MCF 10A (cell line): Measurements from ENCODE around the gene CAMP. TPM values are rescaled to one million over a fixed set of nuclear protein-coding genes. Genes with fewer than 3 reads are reported as not detected.

Experiments
- BruUV-seq: library from RNA; stranded (reverse); fragments of 400-500 nt; replicated peaks from 2 replicates; lab custom pipeline; 2021; lab: Mats Ljungman, UMichigan
- CTCF ChIA-PET: fragments of 300-600 bp; sonication (Branson Sonifier 250); formaldehyde crosslinking; extraction: SDS; loops from one replicate; lab custom pipeline; 2021; ENCODE audit warnings: antibody characterized with exemption, inconsistent platforms; lab: Yijun Ruan, JAX
- POLR2A ChIA-PET: fragments of 300-600, 350-650 bp; sonication (Branson Sonifier 250); formaldehyde crosslinking; extraction: SDS; loops from one replicate; lab custom pipeline; 2020; ENCODE audit warnings: antibody characterized with exemption, inconsistent platforms; lab: Yijun Ruan, JAX
- DNase-seq: peaks from one replicate; pipeline ENCODE4 v3.0.0-alpha.2; 2018; ENCODE audit not compliant: unreplicated experiment
- H3K27ac Mint-ChIP-seq: one replicate; pipeline ENCODE4 v1.8.0; 2022; ENCODE audit warnings: mild to moderate bottlenecking, low read depth, mixed read lengths; ENCODE audit not compliant: unreplicated experiment
- H3K27me3 Mint-ChIP-seq: one replicate; pipeline ENCODE4 v1.8.0; 2022; ENCODE audit warnings: mixed read lengths; ENCODE audit not compliant: insufficient read depth, unreplicated experiment
- H3K36me3 Mint-ChIP-seq: one replicate; pipeline ENCODE4 v1.8.0; 2022; ENCODE audit warnings: mild to moderate bottlenecking, moderate library complexity, mixed read lengths; ENCODE audit not compliant: insufficient read depth, unreplicated experiment
- H3K4me1 Mint-ChIP-seq: one replicate; pipeline ENCODE4 v1.8.0; 2022; ENCODE audit warnings: mixed read lengths; ENCODE audit not compliant: insufficient read depth, unreplicated experiment
- H3K4me3 Mint-ChIP-seq: one replicate; pipeline ENCODE4 v1.8.0; 2022; ENCODE audit warnings: mild to moderate bottlenecking, moderate library complexity, mixed read lengths; ENCODE audit not compliant: unreplicated experiment
- H3K9me3 Mint-ChIP-seq: one replicate; pipeline ENCODE4 v1.8.0; 2022; ENCODE audit warnings: mixed read lengths; ENCODE audit not compliant: unreplicated experiment
- intact Hi-C: fragments of 100-400 bp; cut with micrococcal nuclease; formaldehyde crosslinking; loops from 2 replicates; pipeline ENCODE4 v1.14.1; 2022
- total RNA-seq: library from RNA; stranded (reverse); gene quantifications from 2 replicates; pipeline ENCODE4 v1.2.3, GENCODE V29; 2022
- TF ChIP-seq, protein P1 (sequence below): fragments of 200-600 bp; IDR thresholded peaks from one replicate; pipeline ENCODE4 v1.8.0; 2022; ENCODE audit warnings: antibody characterized with exemption, mild to moderate bottlenecking; ENCODE audit not compliant: unreplicated experiment

The CAMP gene
- total RNA-seq, 1 experiment from 2014 or later: 0.72 TPM

DNA sequence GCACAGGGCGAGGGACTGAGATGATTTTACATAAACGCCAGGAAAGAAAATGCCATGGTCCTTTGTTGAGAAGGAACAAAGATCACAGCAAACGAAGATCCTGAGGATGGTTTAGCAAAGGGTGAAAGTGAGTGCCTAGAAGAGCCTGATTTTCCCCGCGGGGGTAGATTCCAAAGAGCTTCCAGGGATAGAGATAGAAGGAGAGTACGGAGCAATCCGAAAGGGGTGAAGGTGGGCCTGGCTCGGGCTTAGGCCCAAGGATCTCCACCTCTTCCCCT lies 36.1 kb upstream of the CAMP start:
- intact Hi-C loops: no loop called here
- TF ChIP-seq, protein P1, sequence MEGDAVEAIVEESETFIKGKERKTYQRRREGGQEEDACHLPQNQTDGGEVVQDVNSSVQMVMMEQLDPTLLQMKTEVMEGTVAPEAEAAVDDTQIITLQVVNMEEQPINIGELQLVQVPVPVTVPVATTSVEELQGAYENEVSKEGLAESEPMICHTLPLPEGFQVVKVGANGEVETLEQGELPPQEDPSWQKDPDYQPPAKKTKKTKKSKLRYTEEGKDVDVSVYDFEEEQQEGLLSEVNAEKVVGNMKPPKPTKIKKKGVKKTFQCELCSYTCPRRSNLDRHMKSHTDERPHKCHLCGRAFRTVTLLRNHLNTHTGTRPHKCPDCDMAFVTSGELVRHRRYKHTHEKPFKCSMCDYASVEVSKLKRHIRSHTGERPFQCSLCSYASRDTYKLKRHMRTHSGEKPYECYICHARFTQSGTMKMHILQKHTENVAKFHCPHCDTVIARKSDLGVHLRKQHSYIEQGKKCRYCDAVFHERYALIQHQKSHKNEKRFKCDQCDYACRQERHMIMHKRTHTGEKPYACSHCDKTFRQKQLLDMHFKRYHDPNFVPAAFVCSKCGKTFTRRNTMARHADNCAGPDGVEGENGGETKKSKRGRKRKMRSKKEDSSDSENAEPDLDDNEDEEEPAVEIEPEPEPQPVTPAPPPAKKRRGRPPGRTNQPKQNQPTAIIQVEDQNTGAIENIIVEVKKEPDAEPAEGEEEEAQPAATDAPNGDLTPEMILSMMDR: no peak
- DNase-seq: peak; percentile 26
- ChIA-PET CTCF (interaction anchor here (1.1 to 1.2 kb wide), 2 partner anchors 98 to 249 kb away, joined by 3 read pairs; no protein-coding TSS in a partner anchor), POLR2A (interaction anchor here (0.7 to 2.4 kb wide), 12 partner anchors 9 to 731 kb away, joined by 3 to 10 read pairs (median 4); partner anchors contain the start of genes ARIH2, CCDC51, TMA7 and ZNF589)
- peaks cover 11% of the 10 kb centered on the region for H3K4me1 Mint-ChIP-seq
- no peaks in the 10 kb centered on the region for H3K9me3 Mint-ChIP-seq
- peak overlapping the region; percentile 13 for H3K27ac Mint-ChIP-seq
- no peaks in the 10 kb centered on the region for H3K27me3 Mint-ChIP-seq
- H3K36me3 Mint-ChIP-seq: peaks cover 23% of the 10 kb centered on the region
- peak overlapping the region; percentile 79 for H3K4me3 Mint-ChIP-seq
- BruUV-seq: no TSS peak

DNA sequence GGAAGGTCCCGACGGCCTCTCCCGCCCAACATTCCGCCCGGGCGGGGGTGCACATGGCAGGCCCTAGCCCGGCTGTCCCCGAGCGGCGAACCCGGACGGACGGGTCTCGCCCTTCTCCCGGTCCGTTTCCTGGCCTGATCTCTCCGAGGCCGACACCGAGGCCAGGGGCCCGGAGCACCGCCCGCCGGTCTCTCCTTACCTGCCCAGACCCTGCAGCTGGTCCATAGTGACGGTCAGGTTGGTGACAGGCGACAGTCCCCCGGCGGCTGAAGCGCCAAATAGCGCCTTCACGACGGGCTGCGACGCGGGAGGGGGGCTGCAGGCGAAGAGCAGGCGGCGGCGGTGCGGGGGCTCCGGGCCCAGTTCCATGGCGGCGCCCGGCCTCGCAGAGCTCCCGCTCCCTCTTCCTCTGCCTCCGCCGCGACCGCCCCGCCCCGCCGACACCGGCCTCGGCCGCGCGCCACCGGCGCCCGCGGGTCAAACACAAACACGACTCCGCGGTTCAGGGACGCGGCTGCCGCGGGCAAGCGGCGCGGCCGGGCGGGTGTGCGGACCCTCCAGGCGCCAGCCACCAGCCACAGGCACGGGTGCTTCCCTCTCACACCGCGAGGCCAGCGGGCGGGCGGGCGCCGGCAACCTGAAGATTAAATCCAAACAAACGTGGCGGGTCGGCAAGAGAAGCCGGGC lies 35.6 kb upstream of the CAMP start:
- Mint-ChIP-seq H3K4me3 (peak overlapping the region; percentile 79), H3K36me3 (peaks cover 18% of the 10 kb centered on the region), H3K27ac (peak overlapping the region; percentile 13), H3K27me3 (no peaks in the 10 kb centered on the region), H3K4me1 (peaks cover 11% of the 10 kb centered on the region), H3K9me3 (no peaks in the 10 kb centered on the region)
- TF ChIP-seq, protein P1: no peak
- DNase-seq: no peak
- BruUV-seq: no TSS peak
- intact Hi-C loops: no loop called here
- ChIA-PET CTCF (interaction anchor here (0.5 to 1.8 kb wide), 5 partner anchors 15 to 346 kb away, joined by 3 to 7 read pairs (median 3); no protein-coding TSS in a partner anchor), POLR2A (interaction anchor here (0.6 to 2.4 kb wide), 21 partner anchors 10 to 731 kb away, joined by 3 to 10 read pairs (median 3); partner anchors contain the start of genes ARIH2, ATRIP, CCDC51 and TMA7)

DNA sequence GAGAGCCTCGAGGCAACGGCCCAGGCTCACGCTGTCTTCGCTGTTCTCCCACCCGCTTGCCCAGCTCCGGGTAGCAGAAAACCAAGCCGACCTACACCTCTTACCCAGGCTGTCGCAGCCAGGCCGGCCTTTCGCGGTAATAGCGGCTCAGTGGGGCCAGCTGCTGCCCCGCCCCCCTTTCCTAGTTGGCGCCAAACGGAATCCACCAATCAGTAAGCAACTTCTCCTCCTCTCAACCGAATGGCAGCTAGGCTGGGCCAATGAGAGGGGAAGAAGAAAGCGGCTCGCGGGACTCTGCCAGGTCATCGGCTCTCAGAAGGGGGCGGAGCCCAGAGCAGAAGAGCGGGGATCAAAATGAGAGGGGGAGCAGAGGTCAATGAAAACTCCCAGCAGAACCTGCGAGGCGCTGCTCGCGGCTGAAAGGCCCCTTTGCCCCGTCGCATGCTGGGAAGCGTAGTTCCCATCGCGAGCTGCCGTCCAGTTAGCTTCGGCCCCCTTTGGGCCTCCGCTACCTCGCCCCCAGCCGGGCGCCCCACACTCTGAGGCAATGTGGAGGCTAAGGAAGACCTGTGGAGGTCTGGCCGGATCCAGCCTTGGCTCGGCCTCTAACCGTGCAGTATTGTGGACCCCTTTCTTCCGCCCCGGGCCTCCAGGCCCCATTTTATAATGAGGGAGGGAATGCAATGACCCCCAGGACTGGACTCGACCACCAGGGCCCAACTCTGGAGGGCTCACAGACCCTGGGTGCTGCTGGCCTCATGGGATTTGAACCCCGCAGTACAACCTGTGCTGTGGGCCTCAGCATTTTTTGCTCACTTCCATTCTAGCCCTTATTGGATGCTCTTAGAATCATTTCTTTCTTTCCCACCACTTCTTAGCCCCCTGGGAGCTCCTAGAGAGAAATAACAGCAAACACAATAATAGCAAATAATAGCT lies 34.8 kb upstream of the CAMP start, which contains the start of gene CDC25A:
Gene CDC25A (minus strand): TSS at position 152 of the 936 bp plus-strand sequence. CDS start 470 bp downstream, outside the sequence.
- Mint-ChIP-seq H3K27ac (peak within 1 kb of the TSS; percentile 13), H3K9me3 (no peaks in the 10 kb centered on the region), H3K36me3 (peaks cover 17% of the 10 kb centered on the region), H3K4me1 (peaks cover 11% of the 10 kb centered on the region), H3K4me3 (peak within 1 kb of the TSS; percentile 79), H3K27me3 (no peaks in the 10 kb centered on the region)
- TF ChIP-seq, protein P1: no peak
- no TSS peak for BruUV-seq
- POLR2A ChIA-PET: interaction anchor here (0.5 to 2.4 kb wide), 21 partner anchors 11 to 733 kb away, joined by 3 to 10 read pairs (median 3); partner anchors contain the start of genes ATRIP, CCDC51, TMA7 and ZNF589
- intact Hi-C loops: no loop called here
- DNase-seq: peak; percentile 99
- CTCF ChIA-PET: interaction anchor here (0.5 to 1.8 kb wide), 6 partner anchors 16 to 507 kb away, joined by 3 to 7 read pairs (median 3); no protein-coding TSS in a partner anchor
